IMR-90 (cell line): ENCODE data around the gene CLPSL2.

Experiments
- CEBPB ChIP-seq: IDR thresholded peaks from 2 replicates; pipeline ENCODE4 v1.6.1; 2012; ENCODE audit warnings: low read depth, low read length, improper control_type of control experiment
- MXI1 ChIP-seq: IDR thresholded peaks from 2 replicates; pipeline ENCODE4 v1.6.1; 2012; ENCODE audit warnings: low read depth, mild to moderate bottlenecking, low read length, moderate library complexity, borderline replicate concordance
- RFX5 ChIP-seq: IDR thresholded peaks from 2 replicates; pipeline ENCODE4 v1.8.0; 2012; ENCODE audit warnings: low read depth, mild to moderate bottlenecking, low read length, moderate library complexity
- TF ChIP-seq, protein P1 (sequence below): fragments of 150-350 bp; IDR thresholded peaks from 2 replicates; pipeline ENCODE4 v1.6.1; 2017; ENCODE audit warnings: mild to moderate bottlenecking, antibody characterized with exemption, low read length, low read depth
- TF ChIP-seq, protein P2 (sequence below): conservative IDR thresholded peaks from 2 replicates; pipeline ENCODE4 v1.5.1; 2012; ENCODE audit warnings: mild to moderate bottlenecking, low read depth, low read length, improper control_type of control experiment

DNA sequence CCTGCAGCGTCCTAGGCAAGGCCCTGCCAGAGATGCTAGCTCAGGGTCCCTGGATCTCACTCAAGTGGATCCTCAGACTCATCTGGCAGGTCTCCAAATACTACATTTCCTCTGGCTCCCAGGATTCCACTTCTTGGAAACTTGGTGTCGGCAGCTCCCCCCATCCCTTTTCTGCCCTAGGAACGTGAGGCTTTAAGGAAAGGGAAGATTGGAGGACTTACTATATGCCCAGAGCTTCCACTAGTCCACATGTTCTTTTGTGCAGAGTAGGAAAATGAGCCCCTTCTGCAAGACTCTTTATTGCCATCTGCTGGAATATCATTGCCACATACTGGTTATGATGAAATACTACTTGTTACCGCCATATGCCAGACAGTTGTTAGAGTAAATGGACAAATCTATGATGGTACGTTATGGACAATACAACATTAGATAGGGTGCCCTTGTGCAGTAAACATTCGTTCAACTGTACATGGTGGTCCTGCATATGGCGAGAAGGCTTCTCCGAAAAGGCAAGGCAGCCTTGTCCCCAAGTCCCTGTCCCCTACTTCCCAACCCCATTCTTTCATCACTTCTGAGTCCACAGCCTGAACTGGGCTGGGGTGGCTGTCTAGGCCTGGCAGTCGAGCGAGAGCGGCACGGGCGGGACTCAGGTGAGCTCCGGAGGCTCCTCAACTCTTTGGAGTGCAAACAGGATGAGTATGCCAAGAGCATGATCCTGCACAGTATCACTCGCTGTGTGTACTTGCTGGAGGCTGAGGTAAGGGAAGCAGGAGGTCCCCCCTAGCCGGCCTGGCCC, 38.8 kb upstream of the CLPSL2 start:
- TF ChIP-seq, protein P1, sequence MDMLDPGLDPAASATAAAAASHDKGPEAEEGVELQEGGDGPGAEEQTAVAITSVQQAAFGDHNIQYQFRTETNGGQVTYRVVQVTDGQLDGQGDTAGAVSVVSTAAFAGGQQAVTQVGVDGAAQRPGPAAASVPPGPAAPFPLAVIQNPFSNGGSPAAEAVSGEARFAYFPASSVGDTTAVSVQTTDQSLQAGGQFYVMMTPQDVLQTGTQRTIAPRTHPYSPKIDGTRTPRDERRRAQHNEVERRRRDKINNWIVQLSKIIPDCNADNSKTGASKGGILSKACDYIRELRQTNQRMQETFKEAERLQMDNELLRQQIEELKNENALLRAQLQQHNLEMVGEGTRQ: no peak
- TF ChIP-seq, protein P2, sequence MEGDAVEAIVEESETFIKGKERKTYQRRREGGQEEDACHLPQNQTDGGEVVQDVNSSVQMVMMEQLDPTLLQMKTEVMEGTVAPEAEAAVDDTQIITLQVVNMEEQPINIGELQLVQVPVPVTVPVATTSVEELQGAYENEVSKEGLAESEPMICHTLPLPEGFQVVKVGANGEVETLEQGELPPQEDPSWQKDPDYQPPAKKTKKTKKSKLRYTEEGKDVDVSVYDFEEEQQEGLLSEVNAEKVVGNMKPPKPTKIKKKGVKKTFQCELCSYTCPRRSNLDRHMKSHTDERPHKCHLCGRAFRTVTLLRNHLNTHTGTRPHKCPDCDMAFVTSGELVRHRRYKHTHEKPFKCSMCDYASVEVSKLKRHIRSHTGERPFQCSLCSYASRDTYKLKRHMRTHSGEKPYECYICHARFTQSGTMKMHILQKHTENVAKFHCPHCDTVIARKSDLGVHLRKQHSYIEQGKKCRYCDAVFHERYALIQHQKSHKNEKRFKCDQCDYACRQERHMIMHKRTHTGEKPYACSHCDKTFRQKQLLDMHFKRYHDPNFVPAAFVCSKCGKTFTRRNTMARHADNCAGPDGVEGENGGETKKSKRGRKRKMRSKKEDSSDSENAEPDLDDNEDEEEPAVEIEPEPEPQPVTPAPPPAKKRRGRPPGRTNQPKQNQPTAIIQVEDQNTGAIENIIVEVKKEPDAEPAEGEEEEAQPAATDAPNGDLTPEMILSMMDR: peak; percentile 91
- no peak for TF ChIP-seq RFX5
- TF ChIP-seq CEBPB: peak; percentile 98
- no peak for TF ChIP-seq MXI1
